Caco-2 (cell line): ENCODE data around the gene PPP4R3A. TPM values are rescaled to one million over a fixed set of nuclear protein-coding genes. Genes with fewer than 3 reads are reported as not detected.

Experiments used
- BruUV-seq: library from RNA; stranded (reverse); fragments of 400-500 nt; replicated peaks from 2 replicates; lab custom pipeline; 2021; lab: Mats Ljungman, UMichigan
- CTCF ChIA-PET: fragments of 300-600 bp; sonication (Branson Sonifier 250); formaldehyde crosslinking; loops from one replicate; lab custom pipeline; 2022; ENCODE audit warnings: antibody characterized with exemption; lab: Charles Lee
- POLR2A ChIA-PET: fragments of 300-600 bp; sonication (Branson Sonifier 250); formaldehyde crosslinking; loops from one replicate; lab custom pipeline; 2022; ENCODE audit warnings: antibody characterized with exemption; lab: Charles Lee
- DNase-seq, 2 experiments: peaks; one replicate each; pipeline versions ENCODE4 v3.0.0 to v3.0.0-alpha.2; 2020 to 2022
- H3K27me3 ChIP-seq: replicated peaks from 2 replicates; pipeline ENCODE4 v1.6.0; 2011; ENCODE audit warnings: low read length; ENCODE audit not compliant: control insufficient read depth, insufficient read depth
- H3K36me3 ChIP-seq: 2 replicates; pipeline ENCODE4 v1.5.1; 2011; ENCODE audit warnings: low read length; ENCODE audit not compliant: control insufficient read depth, insufficient read depth
- H3K4me1 ChIP-seq: fragments of 250-450 bp; sonication (Bioruptor Pico); 2 replicates; pipeline ENCODE4 v1.5.1; 2020; ENCODE audit warnings: mild to moderate bottlenecking
- H3K4me3 ChIP-seq: 2 replicates; pipeline ENCODE4 v1.5.1; 2011; ENCODE audit warnings: low read depth, mild to moderate bottlenecking, control low read depth, low read length
- H3K9me3 ChIP-seq: fragments of 250-450 bp; sonication (Bioruptor Pico); 2 replicates; pipeline ENCODE4 v1.5.1; 2020; ENCODE audit warnings: mild to moderate bottlenecking, moderate library complexity
- H3K27ac Mint-ChIP-seq: one replicate; pipeline ENCODE4 v1.8.0; 2022; ENCODE audit warnings: mixed read lengths; ENCODE audit not compliant: unreplicated experiment
- H3K27me3 Mint-ChIP-seq: one replicate; pipeline ENCODE4 v1.8.0; 2022; ENCODE audit warnings: mixed read lengths; ENCODE audit not compliant: insufficient read depth, unreplicated experiment
- H3K36me3 Mint-ChIP-seq: one replicate; pipeline ENCODE4 v1.8.0; 2022; ENCODE audit warnings: mild to moderate bottlenecking, mixed read lengths; ENCODE audit not compliant: insufficient read depth, unreplicated experiment
- H3K4me1 Mint-ChIP-seq: one replicate; pipeline ENCODE4 v1.8.0; 2022; ENCODE audit warnings: low read depth, mixed read lengths; ENCODE audit not compliant: unreplicated experiment
- H3K4me3 Mint-ChIP-seq: one replicate; pipeline ENCODE4 v1.8.0; 2022; ENCODE audit warnings: mild to moderate bottlenecking, moderate library complexity, mixed read lengths; ENCODE audit not compliant: unreplicated experiment
- H3K9me3 Mint-ChIP-seq: one replicate; pipeline ENCODE4 v1.8.0; 2022; ENCODE audit warnings: mixed read lengths; ENCODE audit not compliant: unreplicated experiment
- CTCF ChIP-seq, 2 experiments: fragments of 200-600 bp in 1 of 2; IDR thresholded peaks; 1 replicate in 1 of 2; 2 replicates in 1 of 2; pipeline versions ENCODE4 v1.5.1 to v1.8.0; 2011 to 2022; ENCODE audit warnings: antibody characterized with exemption in 1 of 2, control low read depth in 1 of 2, inconsistent platforms in 1 of 2, low read depth in 1 of 2, low read length in 1 of 2, mild to moderate bottlenecking in 1 of 2, moderate library complexity in 1 of 2; ENCODE audit not compliant: insufficient read depth in 1 of 2, severe bottlenecking in 1 of 2, unreplicated experiment in 1 of 2
- intact Hi-C: fragments of 100-400 bp; cut with micrococcal nuclease; formaldehyde crosslinking; loops from one replicate; pipeline ENCODE4 v1.10.0; 2022; ENCODE audit not compliant: unreplicated experiment
- total RNA-seq: library from RNA; stranded (reverse); gene quantifications from 2 replicates; pipeline ENCODE4 v1.2.3, GENCODE V29; 2022

PPP4R3A gene
- total RNA-seq, 1 experiment from 2014 or later, result 98.9 TPM

GRCh38 chr14:91419451-91419850, 90.7 kb downstream of the PPP4R3A start:
- DNase-seq, result no peak
- no TSS peak for BruUV-seq
- Mint-ChIP-seq H3K4me1 (peaks cover 14% of the 10 kb centered on the region), H3K4me3 (no peak overlapping the region), H3K27me3 (no peaks in the 10 kb centered on the region), H3K36me3 (peaks cover 15% of the 10 kb centered on the region), H3K27ac (no peak overlapping the region), H3K9me3 (no peaks in the 10 kb centered on the region)
- H3K9me3 ChIP-seq, result no peaks in the 10 kb centered on the region
- TF ChIP-seq CTCF (IDR thresholded peaks at IDR 0.05; ENCODE audit: insufficient read depth in 1 of 2, low read depth in 1 of 2, low read length in 1 of 2, severe bottlenecking in 1 of 2, unreplicated experiment in 1 of 2), result no peak
- H3K27me3 ChIP-seq, result no peaks in the 10 kb centered on the region
- POLR2A ChIA-PET, result no interaction called here
- H3K36me3 ChIP-seq, result peaks cover 3% of the 10 kb centered on the region; the same call in 1 of the 2 replicates
- CTCF ChIA-PET, result interaction anchor here (0.7 to 2.1 kb wide), 2 partner anchors 21 to 96 kb away, joined by 3 to 4 read pairs; no protein-coding TSS in a partner anchor
- peaks cover 31% of the 10 kb centered on the region for H3K4me1 ChIP-seq
- no peak overlapping the region for H3K4me3 ChIP-seq
- intact Hi-C loops, result loop anchor here (5.0 kb wide), 1 partner anchor 57 kb away; no protein-coding TSS in a partner anchor

- Mint-ChIP-seq H3K9me3 (no peaks in the 10 kb centered on the region), H3K36me3 (peaks cover 18% of the 10 kb centered on the region), H3K27ac (peak overlapping the region; percentile 44), H3K4me3 (peak overlapping the region; percentile 89), H3K27me3 (no peaks in the 10 kb centered on the region), H3K4me1 (peaks cover 19% of the 10 kb centered on the region)
- no peak for TF ChIP-seq CTCF (IDR thresholded peaks at IDR 0.05; ENCODE audit: insufficient read depth in 1 of 2, low read depth in 1 of 2, low read length in 1 of 2, severe bottlenecking in 1 of 2, unreplicated experiment in 1 of 2)
- no peak for DNase-seq
- BruUV-seq, result no TSS peak
- H3K4me1 ChIP-seq, result peaks cover 35% of the 10 kb centered on the region
- CTCF ChIA-PET, result interaction anchor here (0.7 to 2.1 kb wide), 4 partner anchors 9 to 96 kb away, joined by 3 to 19 read pairs (median 4); no protein-coding TSS in a partner anchor
- POLR2A ChIA-PET, result interaction anchor here (0.5 to 1.0 kb wide), 3 partner anchors 10 to 358 kb away, joined by 3 to 4 read pairs (median 3); partner anchors contain the start of gene RPS6KA5
- H3K27me3 ChIP-seq, result no peaks in the 10 kb centered on the region
- H3K4me3 ChIP-seq, result no peak overlapping the region
- peaks cover 3% of the 10 kb centered on the region; the same call in 1 of the 2 replicates for H3K36me3 ChIP-seq
- H3K9me3 ChIP-seq, result no peaks in the 10 kb centered on the region
- intact Hi-C loops, result loop anchor here (5.0 kb wide), 1 partner anchor 57 kb away; no protein-coding TSS in a partner anchor
Observed at GRCh38 chr14:91419044-91419397, 91.1 kb downstream of the PPP4R3A start.

GRCh38 chr14:91418387-91419043, 91.6 kb downstream of the PPP4R3A start:
- CTCF ChIA-PET, result interaction anchor here (0.8 to 2.1 kb wide), 4 partner anchors 9 to 94 kb away, joined by 3 to 19 read pairs (median 4); no protein-coding TSS in a partner anchor
- peak; percentile 86 to 88 for DNase-seq
- Mint-ChIP-seq H3K27me3 (no peaks in the 10 kb centered on the region), H3K27ac (peak overlapping the region; percentile 44), H3K9me3 (no peaks in the 10 kb centered on the region), H3K4me3 (peak overlapping the region; percentile 89), H3K36me3 (peaks cover 22% of the 10 kb centered on the region), H3K4me1 (peaks cover 23% of the 10 kb centered on the region)
- peak; percentile 92 to 95 for TF ChIP-seq CTCF (IDR thresholded peaks at IDR 0.05; ENCODE audit: insufficient read depth in 1 of 2, low read depth in 1 of 2, low read length in 1 of 2, severe bottlenecking in 1 of 2, unreplicated experiment in 1 of 2)
- no peaks in the 10 kb centered on the region for H3K27me3 ChIP-seq
- peak overlapping the region; percentile 83 for H3K4me3 ChIP-seq
- H3K36me3 ChIP-seq, result peaks cover 3% of the 10 kb centered on the region; the same call in 1 of the 2 replicates
- peaks cover 40% of the 10 kb centered on the region for H3K4me1 ChIP-seq
- no TSS peak for BruUV-seq
- intact Hi-C loops, result loop anchor here (1.0 to 5.0 kb wide), 2 partner anchors 56 to 95 kb away; no protein-coding TSS in a partner anchor
- H3K9me3 ChIP-seq, result no peaks in the 10 kb centered on the region
- POLR2A ChIA-PET, result interaction anchor here (0.5 to 1.0 kb wide), 3 partner anchors 9 to 358 kb away, joined by 3 to 4 read pairs (median 3); partner anchors contain the start of gene RPS6KA5
